ENCODE measurements around the gene FBLN2.

FBLN2 gene

GRCh38 chr3:13684854-13685253 lies 135.9 kb downstream of the FBLN2 start:
- DNase-seq (ENCODE audit: low read depth, low spot score): no peak

GRCh38 chr3:13685721-13686120 lies 136.8 kb downstream of the FBLN2 start:
- no peak for DNase-seq (ENCODE audit: low read depth, low spot score)

GRCh38 chr3:13686367-13687160 lies 137.6 kb downstream of the FBLN2 start:
- DNase-seq (ENCODE audit: low read depth, low spot score): no peak

GRCh38 chr3:13687517-13687943 lies 138.6 kb downstream of the FBLN2 start:
- no peak for DNase-seq (ENCODE audit: low read depth, low spot score)

All from activated CD4-positive, CD25-positive, alpha-beta regulatory T cell treated with anti-CD3 and anti-CD28 coated beads, Interleukin-2, amount 50 U/mL, for 16 hours (primary cell).